Lower leg skin (tissue), 3 donors: Measurements from ENCODE around the gene OST4.

Source experiments
- CTCF ChIP-seq, 3 donors: fragments of 450-650 bp; IDR thresholded peaks; one replicate each; pipeline ENCODE4 v1.5.1; 2016; ENCODE audit warnings: antibody characterized with exemption in 3 of 3, mild to moderate bottlenecking in 3 of 3, moderate library complexity in 2 of 3
- POLR2A ChIP-seq, 2 donors: fragments of 450-650 bp; IDR thresholded peaks; one replicate each; pipeline ENCODE4 v1.6.1; 2016 to 2017; ENCODE audit warnings: antibody characterized with exemption in 2 of 2, mild to moderate bottlenecking in 1 of 2, moderate library complexity in 1 of 2

GRCh38 chr2:27077231-27077630, 5.8 kb upstream of the OST4 start:
- TF ChIP-seq CTCF (IDR thresholded peaks at IDR 0.05) (no peak), POLR2A (IDR thresholded peaks at IDR 0.05) (no peak)
